Measurements from ENCODE around the gene GULP1. TPM values are rescaled to one million over a fixed set of nuclear protein-coding genes. Genes with fewer than 3 reads are reported as not detected.

The GULP1 gene
- total RNA-seq, 2 donors from 2014 or later: not detected

DNA sequence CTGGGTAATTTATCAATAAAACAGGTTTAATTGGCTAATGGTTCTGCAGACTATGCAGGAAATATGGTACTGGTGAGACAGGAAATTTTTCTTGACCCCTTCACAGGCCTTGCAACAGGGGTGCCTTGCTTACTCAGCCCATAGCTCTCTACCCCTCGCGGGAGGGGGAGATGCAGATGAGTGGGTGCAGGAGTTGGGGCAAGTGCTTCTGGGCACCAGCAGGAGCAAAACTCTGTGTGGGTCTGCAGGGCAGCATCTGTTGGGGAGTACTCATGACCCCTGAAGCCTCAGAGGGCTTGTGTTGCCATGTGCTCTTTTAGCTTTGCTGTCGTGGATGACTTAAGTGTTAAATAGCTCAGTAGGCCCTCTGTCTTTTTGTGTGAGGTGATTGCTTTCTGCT, 48.6 kb downstream of the GULP1 start:
- Mint-ChIP-seq H3K4me1 (ENCODE audit: low read depth) (no peaks in the 10 kb centered on the region), H3K4me3 (no peak overlapping the region), H3K36me3 (ENCODE audit: insufficient read depth in 2 of 2) (no peaks in the 10 kb centered on the region), H3K27ac (no peak overlapping the region), H3K27me3 (ENCODE audit: low read depth) (no peaks in the 10 kb centered on the region), H3K9me3 (no peaks in the 10 kb centered on the region)
- ATAC-seq (replicated peaks in 1 of 2): no peak
- no peak for DNase-seq

DNA sequence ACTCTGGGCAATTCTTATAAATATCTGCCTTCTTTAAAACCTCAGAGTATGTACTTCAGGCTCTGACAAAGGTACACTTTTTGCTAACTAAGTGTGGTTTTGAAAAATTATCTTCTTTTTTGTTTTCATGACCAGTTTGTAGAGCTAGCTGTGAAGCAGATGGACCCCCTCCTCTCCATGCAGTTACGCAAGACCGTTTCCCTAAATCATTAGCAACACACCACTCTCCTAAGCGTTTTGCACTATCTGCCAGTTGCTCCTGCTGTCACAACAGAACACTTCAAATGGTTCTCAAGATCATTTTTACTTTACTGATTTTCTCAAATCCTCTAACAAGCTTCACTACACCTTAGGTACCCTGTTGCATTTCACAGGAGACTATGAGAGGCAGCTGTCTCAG, 53.3 kb downstream of the GULP1 start:
- Mint-ChIP-seq H3K4me1 (ENCODE audit: low read depth) (no peaks in the 10 kb centered on the region), H3K4me3 (no peak overlapping the region), H3K27ac (no peak overlapping the region), H3K9me3 (no peaks in the 10 kb centered on the region), H3K36me3 (ENCODE audit: insufficient read depth in 2 of 2) (no peaks in the 10 kb centered on the region), H3K27me3 (ENCODE audit: low read depth) (no peaks in the 10 kb centered on the region)
- ATAC-seq (replicated peaks in 1 of 2): no peak
- no peak for DNase-seq

GRCh38 chr2:188345426-188345825, 53.8 kb downstream of the GULP1 start:
- Mint-ChIP-seq H3K4me1 (ENCODE audit: low read depth) (no peaks in the 10 kb centered on the region), H3K4me3 (no peak overlapping the region), H3K27me3 (ENCODE audit: low read depth) (no peaks in the 10 kb centered on the region), H3K27ac (no peak overlapping the region), H3K36me3 (ENCODE audit: insufficient read depth in 2 of 2) (no peaks in the 10 kb centered on the region), H3K9me3 (no peaks in the 10 kb centered on the region)
- ATAC-seq (replicated peaks in 1 of 2): no peak
- no peak for DNase-seq

- DNase-seq: no peak
- H3K27ac Mint-ChIP-seq: no peak overlapping the region
- no peaks in the 10 kb centered on the region for H3K4me1 Mint-ChIP-seq (ENCODE audit: low read depth)
These were observed 54.3 kb downstream of the GULP1 start for GRCh38 chr2:188345831-188346458.

DNA sequence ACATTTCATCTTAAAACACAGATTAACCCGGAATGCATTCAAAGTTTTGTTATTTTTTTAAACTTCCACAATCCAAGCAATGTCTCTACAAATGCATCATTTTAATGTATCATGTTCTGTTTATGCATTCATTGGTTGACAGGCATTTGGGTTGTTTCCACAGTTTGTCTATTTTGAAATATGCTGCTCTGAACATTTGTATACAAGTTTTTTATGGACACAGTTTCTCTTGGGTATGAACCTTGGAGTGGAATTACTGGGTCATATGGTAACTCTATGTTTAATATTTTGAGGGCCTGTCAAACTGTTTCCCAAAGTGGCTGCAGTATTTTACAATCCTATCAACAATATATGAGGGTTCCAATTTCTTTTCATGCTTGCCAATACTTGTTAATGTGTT, 57.3 kb downstream of the GULP1 start:
- H3K9me3 Mint-ChIP-seq: no peaks in the 10 kb centered on the region
- no peak overlapping the region for H3K27ac Mint-ChIP-seq
- no peaks in the 10 kb centered on the region for H3K27me3 Mint-ChIP-seq (ENCODE audit: low read depth)
- H3K36me3 Mint-ChIP-seq (ENCODE audit: insufficient read depth in 2 of 2): no peaks in the 10 kb centered on the region
- no peaks in the 10 kb centered on the region for H3K4me1 Mint-ChIP-seq (ENCODE audit: low read depth)
- no peak for ATAC-seq (replicated peaks in 1 of 2)
- H3K4me3 Mint-ChIP-seq: no peak overlapping the region
- no peak for DNase-seq

More at GRCh38 chr2:188345831-188346458, 54.3 kb downstream of the GULP1 start:
- Mint-ChIP-seq H3K9me3 (no peaks in the 10 kb centered on the region), H3K36me3 (ENCODE audit: insufficient read depth in 2 of 2) (no peaks in the 10 kb centered on the region), H3K27me3 (ENCODE audit: low read depth) (no peaks in the 10 kb centered on the region), H3K4me3 (no peak overlapping the region)
- no peak for ATAC-seq (replicated peaks in 1 of 2)

GRCh38 chr2:188353282-188353681, 61.6 kb downstream of the GULP1 start:
- Mint-ChIP-seq H3K4me1 (ENCODE audit: low read depth) (no peaks in the 10 kb centered on the region), H3K27me3 (ENCODE audit: low read depth) (no peaks in the 10 kb centered on the region), H3K36me3 (ENCODE audit: insufficient read depth in 2 of 2) (no peaks in the 10 kb centered on the region), H3K27ac (no peak overlapping the region), H3K9me3 (peaks cover 0 to 4% of the 10 kb centered on the region in 2 donors), H3K4me3 (no peak overlapping the region)
- no peak for ATAC-seq (replicated peaks in 1 of 2)
- DNase-seq: no peak

- ATAC-seq (replicated peaks in 1 of 2) (no peak), DNase-seq (no peak)
- Mint-ChIP-seq H3K4me3 (no peak overlapping the region), H3K9me3 (peaks cover 0 to 4% of the 10 kb centered on the region in 2 donors), H3K36me3 (ENCODE audit: insufficient read depth in 2 of 2) (no peaks in the 10 kb centered on the region), H3K27ac (no peak overlapping the region), H3K27me3 (ENCODE audit: low read depth) (peaks cover 7% of the 10 kb centered on the region), H3K4me1 (ENCODE audit: low read depth) (no peaks in the 10 kb centered on the region)
These were observed 69.0 kb downstream of the GULP1 start for GRCh38 chr2:188360485-188361263.

GRCh38 chr2:188364033-188364630, 72.5 kb downstream of the GULP1 start:
- Mint-ChIP-seq H3K9me3 (no peaks in the 10 kb centered on the region), H3K4me3 (no peak overlapping the region), H3K27ac (no peak overlapping the region), H3K27me3 (ENCODE audit: low read depth) (peaks cover 7% of the 10 kb centered on the region), H3K36me3 (ENCODE audit: insufficient read depth in 2 of 2) (no peaks in the 10 kb centered on the region), H3K4me1 (ENCODE audit: low read depth) (no peaks in the 10 kb centered on the region)
- ATAC-seq (replicated peaks in 1 of 2) (no peak), DNase-seq (no peak)

GRCh38 chr2:188365058-188365641, 73.5 kb downstream of the GULP1 start:
- no peak overlapping the region for H3K27ac Mint-ChIP-seq
- no peak for ATAC-seq (replicated peaks in 1 of 2)
- no peak overlapping the region for H3K4me3 Mint-ChIP-seq
- no peaks in the 10 kb centered on the region for H3K9me3 Mint-ChIP-seq
- H3K27me3 Mint-ChIP-seq (ENCODE audit: low read depth): peaks cover 7% of the 10 kb centered on the region
- no peaks in the 10 kb centered on the region for H3K4me1 Mint-ChIP-seq (ENCODE audit: low read depth)
- no peaks in the 10 kb centered on the region for H3K36me3 Mint-ChIP-seq (ENCODE audit: insufficient read depth in 2 of 2)
- no peak for DNase-seq

GRCh38 chr2:188367164-188367563, 75.5 kb downstream of the GULP1 start:
- no peaks in the 10 kb centered on the region for H3K36me3 Mint-ChIP-seq (ENCODE audit: insufficient read depth in 2 of 2)
- no peak overlapping the region for H3K4me3 Mint-ChIP-seq
- no peaks in the 10 kb centered on the region for H3K9me3 Mint-ChIP-seq
- peaks cover 7% of the 10 kb centered on the region for H3K27me3 Mint-ChIP-seq (ENCODE audit: low read depth)
- no peak for DNase-seq
- no peak for ATAC-seq (replicated peaks in 1 of 2)
- H3K4me1 Mint-ChIP-seq (ENCODE audit: low read depth): no peaks in the 10 kb centered on the region
- no peak overlapping the region for H3K27ac Mint-ChIP-seq

- DNase-seq: peak in 1 of 2 donors; percentile 4
- no peak overlapping the region for H3K4me3 Mint-ChIP-seq
- H3K36me3 Mint-ChIP-seq (ENCODE audit: insufficient read depth in 2 of 2): no peaks in the 10 kb centered on the region
- no peaks in the 10 kb centered on the region for H3K4me1 Mint-ChIP-seq (ENCODE audit: low read depth)
- H3K27ac Mint-ChIP-seq: no peak overlapping the region
- ATAC-seq (replicated peaks in 1 of 2): no peak
- H3K27me3 Mint-ChIP-seq (ENCODE audit: low read depth): peaks cover 7% of the 10 kb centered on the region
- H3K9me3 Mint-ChIP-seq: no peaks in the 10 kb centered on the region
These were observed 77.7 kb downstream of the GULP1 start for GRCh38 chr2:188369365-188369764.

DNA sequence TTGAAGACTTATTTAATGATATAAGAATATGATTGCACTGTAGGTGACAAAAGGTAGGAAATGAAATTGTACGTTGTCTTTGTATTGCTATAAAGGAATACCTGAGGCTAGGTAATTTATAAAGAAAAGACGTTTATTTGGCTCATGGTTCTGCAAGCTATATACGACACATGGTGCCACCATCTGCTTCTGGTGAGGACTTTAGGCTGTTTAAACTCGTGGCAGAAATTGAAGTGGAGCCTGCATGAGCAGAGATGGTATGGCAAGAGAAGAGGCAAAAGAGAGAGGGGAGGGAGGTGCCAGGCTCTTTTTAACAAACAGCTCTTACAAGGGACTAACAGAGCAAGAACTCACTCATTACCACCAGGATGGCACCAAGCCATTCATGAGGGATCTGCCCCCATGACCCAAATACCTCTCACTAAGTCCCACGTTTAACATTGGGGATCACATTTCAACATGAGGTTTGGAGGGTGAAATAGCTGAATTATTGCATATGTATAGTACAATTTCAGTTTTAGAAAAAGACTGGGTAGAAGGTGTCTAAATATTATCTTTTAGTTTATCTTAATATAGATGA, 86.8 kb downstream of the GULP1 start:
- H3K36me3 Mint-ChIP-seq (ENCODE audit: insufficient read depth in 2 of 2): no peaks in the 10 kb centered on the region
- DNase-seq: no peak
- H3K4me1 Mint-ChIP-seq (ENCODE audit: low read depth): no peaks in the 10 kb centered on the region
- no peaks in the 10 kb centered on the region for H3K9me3 Mint-ChIP-seq
- no peak for ATAC-seq (replicated peaks in 1 of 2)
- H3K27ac Mint-ChIP-seq: no peak overlapping the region
- H3K4me3 Mint-ChIP-seq: no peak overlapping the region
- no peaks in the 10 kb centered on the region for H3K27me3 Mint-ChIP-seq (ENCODE audit: low read depth)

DNA sequence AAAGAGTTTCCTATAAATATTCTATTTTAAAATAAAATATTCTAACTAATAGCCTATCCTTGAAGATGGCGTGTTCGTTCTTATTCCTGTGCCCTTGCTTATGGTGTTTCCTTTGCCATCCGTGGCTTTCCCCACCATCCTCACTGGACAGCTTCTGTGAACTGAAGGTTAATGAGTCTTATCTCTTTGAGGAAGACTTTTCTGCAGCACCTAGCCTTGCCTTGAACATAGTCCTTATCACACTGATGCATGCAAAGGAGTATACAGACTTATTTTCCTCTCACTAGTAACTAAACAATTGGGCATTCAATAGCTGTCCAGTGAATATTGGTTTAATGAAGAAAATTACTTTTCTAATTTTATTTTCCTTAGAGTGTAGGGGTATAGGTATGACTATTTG, 88.1 kb downstream of the GULP1 start:
- H3K4me1 Mint-ChIP-seq (ENCODE audit: low read depth): no peaks in the 10 kb centered on the region
- peaks cover 2% of the 10 kb centered on the region in 2 donors for H3K9me3 Mint-ChIP-seq
- ATAC-seq (replicated peaks in 1 of 2) (no peak), DNase-seq (no peak)
- H3K4me3 Mint-ChIP-seq: no peak overlapping the region
- no peaks in the 10 kb centered on the region for H3K27me3 Mint-ChIP-seq (ENCODE audit: low read depth)
- no peak overlapping the region for H3K27ac Mint-ChIP-seq
- no peaks in the 10 kb centered on the region for H3K36me3 Mint-ChIP-seq (ENCODE audit: insufficient read depth in 2 of 2)

Measured in activated T-cell treated with anti-CD3 and anti-CD28 coated beads, Interleukin-2, amount 50 U/mL, for 72 hours (primary cell).